C1 segment of cervical spinal cord (tissue), 14 donors: ENCODE measurements around the gene RANBP3L.

Experiments
- DNase-seq, 14 donors: peaks; one replicate each; lab custom pipeline; 2025; lab: John Stamatoyannopoulos, UW

RANBP3L gene

DNA sequence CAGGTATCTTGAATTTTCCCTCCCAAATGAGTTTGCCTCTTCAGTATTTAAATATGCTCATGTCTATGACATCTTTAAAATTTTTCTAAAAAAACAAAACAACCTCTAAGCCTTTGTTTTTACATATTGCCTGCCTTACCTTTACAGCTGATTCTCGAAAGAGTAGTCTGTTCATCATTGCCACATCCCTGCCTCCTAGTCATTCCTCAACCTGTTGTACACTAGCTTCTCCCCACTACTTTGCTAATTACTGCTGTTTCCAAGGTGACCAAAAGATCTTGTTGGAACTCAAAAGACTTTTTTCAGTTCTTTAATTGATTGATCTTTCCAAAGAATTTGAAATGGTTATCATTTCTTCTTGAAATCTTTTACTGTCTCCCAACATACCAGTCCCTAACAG, 58.0 kb downstream of the RANBP3L start:
- no peak for DNase-seq

DNA sequence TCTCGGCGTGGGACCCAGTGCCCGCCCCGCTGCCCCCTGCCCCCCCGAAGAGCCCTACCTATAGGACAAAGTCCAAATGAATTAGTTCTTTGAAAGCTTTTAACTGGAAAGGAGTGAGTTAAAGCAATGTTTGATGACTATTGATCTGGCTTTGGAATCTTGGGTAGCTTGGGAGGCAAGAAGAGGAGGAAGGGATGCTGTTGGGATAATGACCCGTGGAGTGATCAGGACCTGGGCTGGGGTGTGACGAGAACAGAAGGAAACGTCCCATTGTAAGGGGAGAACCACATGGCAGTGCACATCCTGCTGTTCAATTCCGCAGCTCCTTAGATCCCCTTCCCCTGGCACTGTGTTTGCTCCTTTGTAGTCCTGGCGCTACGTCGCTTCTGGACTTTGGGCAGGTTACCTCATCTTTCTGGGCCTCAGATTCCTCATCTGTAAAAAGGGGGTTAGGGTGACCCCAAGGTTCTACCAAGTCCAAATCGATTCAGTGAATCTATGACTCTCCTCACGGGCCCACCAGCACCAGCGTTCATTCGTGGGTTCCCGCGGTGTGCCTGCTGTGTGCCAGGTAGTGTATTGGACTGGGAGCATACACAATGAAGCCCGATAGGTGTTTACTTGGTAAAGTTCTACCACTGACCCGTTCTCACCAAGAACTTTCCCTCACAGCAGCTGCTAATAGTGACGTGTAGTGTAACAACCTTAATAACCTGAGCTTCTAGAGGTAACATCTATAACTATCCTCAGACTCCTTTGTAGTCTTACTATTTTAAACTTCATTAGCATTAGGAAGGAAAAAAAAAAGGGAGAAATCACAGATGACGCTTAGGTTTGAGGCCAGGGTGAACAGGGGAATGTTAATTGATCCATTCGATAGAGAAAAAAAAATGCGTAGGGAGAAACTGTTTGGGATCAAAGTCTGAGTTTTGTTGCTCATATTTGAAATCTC, 58.9 kb downstream of the RANBP3L start:
- DNase-seq, result peak in 5 of 14 donors; percentile 15 to 45 (median 33)

DNA sequence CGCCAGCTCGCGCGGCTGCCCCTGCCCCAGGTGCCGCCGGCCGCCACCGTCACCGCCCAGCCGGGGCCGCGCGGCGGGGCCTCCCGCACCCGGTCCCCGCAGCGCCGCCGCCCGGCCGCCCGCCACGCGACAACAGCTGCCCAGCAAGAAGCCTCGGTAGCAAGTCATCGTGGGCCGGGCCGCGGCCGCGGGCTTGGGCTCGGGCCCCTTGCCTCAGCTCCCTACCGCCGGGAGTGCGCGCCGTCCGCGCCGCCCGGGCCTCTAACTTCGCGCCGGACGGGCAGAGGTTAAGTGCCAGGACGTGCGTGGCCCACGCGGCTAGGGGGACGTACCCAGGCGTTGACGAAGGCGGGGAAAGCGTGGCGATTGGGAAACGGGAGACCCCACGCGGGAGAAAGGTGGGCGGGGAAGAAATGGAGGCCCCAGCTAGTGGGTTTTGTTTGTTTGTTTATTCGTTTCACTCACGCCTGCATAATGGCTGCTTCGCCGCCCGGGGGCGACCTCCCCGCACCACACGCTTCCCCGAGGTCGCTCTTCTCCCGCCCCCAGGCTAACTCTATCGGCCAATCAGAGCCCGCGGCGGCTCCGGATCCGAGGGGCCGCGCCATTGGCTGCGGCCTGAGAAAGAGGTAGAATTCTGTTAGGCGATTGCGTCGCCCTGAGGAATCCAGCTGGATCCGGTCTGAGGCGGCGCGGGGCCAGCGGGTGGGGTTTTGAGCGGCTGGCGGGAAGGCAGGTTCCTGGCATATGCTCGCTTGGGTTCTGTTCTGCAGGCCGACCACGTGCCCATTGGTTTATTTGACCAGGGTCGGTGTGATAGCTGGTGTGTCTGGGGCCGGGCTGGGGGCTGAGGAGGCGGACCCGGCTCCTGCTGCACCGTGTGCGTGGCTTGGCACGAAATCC, 59.8 kb downstream of the RANBP3L start, which contains the start of gene NADK2:
TSS of gene NADK2 (minus strand) at position 295 of the 903 bp plus-strand sequence. CDS start at position 168, 127 bp downstream.
- peak; percentile 82 to 100 (median 98) for DNase-seq

DNA sequence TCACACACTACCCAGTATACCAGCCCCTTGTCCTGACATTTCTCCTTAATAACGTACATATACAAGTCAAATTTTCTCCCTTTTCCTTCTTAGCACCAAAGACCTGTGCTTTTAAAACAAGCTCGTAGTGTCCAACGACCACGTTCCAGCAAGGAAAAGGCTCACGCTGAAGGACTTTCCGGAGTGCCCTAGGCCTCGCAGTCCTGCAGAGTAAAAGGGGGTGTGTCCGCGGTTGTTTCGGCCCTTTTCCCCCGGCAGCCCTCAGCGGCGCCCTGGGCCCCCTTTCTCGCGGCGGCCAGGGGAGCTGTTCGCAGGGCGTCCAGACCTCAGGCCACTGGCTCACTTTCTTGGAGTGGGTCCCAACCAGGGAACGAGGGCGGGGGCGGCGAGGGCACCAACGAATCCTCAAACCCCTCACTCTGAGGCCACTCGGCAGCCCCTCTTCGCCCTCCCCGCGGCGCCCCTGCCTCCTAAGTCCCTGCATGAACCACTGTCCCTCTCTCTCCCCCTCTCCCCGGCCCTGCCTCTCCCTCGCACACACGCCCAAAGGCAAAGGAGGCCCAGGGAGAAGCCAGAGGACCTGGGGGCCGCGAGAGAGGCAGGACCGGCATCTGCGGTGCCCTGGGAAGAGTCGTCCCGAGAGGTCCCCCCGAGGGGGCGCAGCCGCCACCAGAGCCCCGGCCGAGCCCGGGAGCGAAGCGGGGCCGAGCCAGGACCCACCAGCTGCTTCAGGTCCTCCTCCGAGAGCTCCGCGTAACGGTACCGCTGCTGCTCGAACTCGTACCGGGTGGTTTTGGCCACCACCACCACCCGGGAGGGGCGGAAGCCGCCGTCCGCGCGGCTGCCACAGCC, 60.7 kb downstream of the RANBP3L start:
- peak in 13 of 14 donors; percentile 27 to 85 (median 75) for DNase-seq

DNA sequence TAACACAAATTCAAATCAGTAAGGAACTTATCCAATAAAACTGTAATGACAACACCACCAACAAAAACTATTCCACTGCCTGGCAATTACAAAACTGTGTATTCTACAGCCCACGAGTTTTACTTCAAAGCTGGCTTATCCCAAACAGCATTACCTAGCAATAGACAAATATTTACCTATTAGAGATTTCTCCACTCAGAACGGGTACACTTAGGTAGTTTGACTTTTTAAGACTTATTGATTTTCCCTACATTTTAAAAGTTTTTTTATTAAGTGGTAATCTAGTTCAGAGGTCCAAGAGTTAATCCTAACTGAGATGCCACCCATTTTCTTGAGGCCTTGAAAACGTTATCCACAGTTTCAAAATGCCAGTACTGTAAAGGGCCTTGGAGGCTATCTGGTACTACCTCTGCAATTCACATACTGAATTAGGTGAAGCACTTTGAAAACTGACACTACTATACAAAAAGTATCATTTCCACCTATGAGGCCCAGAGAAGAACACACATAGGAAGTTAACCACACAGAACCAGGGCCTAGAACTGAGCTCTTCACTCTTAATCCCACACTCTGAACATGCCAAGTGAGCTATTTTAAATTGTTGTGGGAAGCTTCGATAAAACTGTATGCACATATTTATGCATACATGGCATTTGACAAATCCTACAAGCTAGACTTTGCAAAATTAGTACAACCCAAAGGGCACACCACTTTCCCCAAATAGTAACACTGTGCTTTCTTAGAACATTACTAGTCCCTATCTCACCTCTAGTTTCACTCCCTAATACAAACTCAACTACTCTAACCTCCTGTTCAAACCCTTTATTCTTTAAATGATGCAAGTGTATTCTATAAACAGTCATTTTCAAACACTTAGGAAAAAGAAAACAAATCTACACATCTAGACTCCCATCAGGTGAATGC, 62.1 kb downstream of the RANBP3L start:
- no peak for DNase-seq

DNA sequence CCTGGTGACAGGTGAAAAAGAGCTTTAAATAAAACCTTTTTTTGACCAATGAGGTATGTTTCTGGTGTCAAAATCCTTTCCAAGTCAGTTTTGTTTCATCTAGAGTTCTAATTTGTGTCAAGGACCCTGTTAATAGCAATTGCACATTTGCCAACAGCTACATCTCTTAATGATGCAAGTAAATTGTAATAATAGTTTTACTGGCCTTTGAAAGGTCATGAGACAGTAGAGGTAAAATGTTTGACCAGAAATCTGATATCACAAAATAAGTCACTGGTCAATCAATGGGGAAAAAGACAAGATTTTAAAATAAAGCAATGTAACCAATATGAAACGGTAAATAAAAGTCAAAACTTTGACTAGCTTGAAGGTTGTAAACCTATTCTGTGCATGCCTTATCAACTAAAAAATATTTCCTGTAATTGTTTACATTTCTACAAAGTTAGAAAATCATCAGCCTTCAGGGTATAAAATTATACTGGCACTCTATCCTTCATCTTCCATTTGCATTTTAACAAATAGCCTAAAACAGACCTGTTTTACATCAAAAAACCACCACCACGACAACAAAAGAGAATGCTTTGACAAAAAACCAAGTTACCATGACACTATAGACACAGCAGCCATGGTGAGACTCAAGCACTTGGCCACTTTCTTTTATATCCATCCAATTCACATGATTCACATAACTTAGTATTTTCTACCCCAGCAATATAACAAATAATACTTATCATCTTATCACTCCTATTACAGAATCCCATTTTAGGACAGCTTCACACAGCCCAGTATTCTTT, 63.0 kb downstream of the RANBP3L start:
- no peak for DNase-seq

DNA sequence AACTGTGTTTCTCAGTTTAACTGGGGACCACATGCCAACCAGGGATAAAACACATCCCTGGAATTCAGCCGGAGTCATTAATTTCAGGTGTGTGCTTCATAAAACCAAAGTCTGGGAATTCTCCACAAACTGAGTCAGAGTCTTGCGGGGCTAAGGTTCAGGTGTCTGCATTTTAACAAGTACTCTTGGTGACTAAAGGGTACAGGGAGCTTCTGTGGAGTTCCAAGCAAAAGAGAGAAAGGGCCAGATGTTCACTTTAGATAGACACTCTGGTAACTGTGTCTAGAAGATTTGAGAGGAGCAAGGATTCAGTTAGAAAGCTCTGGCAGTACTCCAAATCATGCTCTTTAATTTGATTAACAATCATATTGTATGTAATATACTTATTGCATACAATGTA, 64.0 kb downstream of the RANBP3L start:
- DNase-seq, result no peak

DNA sequence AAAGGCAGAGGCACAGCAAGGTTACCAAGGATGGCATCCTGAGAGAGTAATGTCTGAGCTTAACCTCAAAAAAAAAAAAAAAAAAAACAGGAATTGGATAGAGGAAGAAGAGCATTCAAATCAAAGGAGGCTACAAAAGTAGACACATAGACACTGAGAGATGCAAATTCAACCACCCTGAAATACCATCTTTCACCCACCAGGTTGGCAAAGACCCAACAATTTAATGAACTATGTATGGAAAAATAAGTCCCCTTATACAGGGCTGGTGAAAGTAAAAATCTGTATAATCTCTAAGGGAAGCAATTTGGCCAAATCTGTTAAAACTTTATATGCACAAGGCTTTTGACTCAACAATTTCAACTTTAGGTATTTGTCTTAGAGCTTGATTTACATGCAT, 64.9 kb downstream of the RANBP3L start:
- DNase-seq, result no peak

DNA sequence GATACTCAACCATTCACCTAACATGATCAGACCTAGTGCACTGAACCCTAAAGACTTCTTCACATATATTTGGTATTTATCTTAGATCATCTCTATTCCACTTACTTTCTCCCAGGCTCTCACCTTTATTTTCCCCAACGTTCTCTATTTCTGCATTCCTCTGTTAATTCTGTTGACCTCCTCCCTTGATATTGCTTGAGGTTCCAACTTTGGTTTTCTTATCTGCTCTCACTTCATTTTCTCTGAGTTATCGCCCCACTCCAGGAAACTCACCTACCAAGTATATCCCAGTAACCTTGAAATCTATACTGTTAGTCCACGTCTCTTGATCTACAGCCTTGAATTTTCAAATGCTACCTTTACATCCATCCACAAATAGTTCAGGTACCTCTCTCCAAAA, 69.2 kb downstream of the RANBP3L start:
- no peak for DNase-seq

DNA sequence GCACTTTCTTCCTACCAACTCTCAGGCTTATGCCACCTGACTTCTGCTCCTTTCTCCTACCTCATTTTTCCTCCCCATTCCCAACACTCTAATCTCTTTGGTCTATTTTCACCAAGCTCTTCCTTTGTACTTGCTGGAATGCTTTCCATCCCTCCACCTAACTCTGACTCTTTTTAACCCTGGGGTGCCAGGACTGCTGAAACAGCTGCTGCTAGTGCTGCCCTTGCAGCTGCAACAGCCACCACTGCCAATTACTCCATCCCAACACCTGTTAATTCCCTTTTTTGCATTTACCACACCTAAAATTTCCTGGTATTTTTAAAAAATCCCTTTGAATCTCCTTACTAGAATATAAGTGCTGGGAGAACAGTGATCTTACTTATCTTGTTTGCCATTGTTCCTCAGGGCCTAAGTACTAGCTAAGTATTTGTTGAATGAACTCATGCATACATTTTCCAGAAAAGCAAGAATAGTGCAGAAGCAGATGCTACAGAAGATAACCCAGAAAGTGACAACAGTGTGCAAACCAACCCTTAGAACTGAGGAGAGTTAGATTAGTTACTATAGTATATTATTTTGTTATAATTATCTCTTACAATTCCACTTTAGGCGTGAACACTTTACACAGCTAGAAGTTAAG, 71.4 kb downstream of the RANBP3L start:
- no peak for DNase-seq

DNA sequence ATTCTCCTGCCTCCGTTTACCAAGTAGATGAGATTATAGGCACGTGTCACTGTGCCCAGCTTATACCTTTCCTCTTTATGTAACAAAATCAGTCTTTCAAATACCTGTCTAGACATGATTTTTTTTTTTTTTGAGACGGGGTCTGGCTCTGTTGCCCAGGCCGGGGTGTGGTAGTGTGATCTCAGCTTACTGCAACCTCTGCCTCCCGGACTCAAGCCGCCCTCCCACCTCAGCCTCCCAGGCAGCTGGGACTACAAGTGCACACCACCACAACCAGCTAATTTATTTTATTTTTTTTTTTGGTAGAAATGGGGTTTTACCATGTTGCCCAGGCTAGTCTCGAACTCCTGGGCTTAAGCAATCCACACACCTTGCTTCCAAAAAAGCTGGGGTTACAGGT, 73.2 kb downstream of the RANBP3L start:
- DNase-seq, result no peak

DNA sequence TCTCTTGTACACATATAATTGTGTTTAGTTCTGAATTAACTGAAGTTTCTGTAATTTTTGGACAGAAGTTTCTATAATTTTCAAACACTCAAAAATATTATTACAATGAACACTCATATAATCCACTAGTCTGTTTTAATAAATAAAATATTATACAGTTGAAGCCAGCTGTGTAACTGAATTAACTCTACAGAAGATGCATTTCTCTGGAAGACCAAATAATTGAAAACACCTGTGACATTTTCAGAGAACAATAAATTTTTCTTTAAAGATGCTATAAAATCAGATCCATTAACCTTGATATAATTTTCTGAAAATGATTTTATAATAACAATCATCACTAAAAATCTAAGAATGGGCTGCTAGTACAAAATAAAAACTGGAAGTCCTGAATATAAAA, 74.7 kb downstream of the RANBP3L start:
- no peak for DNase-seq

DNA sequence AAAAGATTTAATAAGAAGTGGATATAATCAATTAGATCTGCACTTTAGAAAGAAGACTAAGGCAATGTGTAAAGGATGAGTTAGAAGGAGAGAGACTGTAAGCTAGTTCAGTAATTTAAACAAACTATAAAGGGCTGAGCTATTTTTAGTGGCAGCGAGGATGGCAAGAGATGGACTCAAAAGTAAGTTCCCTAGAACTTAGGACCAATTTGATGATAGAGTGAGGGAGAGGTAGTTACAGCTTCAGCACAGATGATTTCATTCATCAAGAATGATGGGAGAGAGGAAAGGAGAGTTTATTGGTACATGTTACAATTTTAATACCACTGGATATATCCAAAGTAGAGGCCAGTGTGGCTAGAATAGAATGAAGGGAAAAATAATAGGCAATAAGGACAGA, 79.1 kb downstream of the RANBP3L start:
- DNase-seq, result no peak

DNA sequence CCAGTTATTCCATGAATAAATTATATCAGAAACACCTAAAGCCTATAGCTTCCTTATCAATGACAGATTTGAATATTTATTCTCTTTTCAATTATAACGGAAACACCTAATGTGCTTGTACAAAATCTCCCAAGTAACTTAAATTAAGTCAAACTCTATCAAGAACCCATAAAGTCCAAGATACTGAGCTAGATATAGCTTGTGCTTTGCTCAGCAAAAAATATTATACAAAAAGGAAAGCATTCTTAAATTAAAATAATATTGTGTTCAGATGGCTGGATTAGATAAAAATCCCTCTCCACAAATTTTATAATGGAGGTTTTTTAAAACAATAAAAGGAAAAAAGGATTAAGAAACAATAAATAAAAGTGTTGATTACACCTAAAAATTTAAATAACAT, 83.7 kb downstream of the RANBP3L start:
- no peak for DNase-seq

DNA sequence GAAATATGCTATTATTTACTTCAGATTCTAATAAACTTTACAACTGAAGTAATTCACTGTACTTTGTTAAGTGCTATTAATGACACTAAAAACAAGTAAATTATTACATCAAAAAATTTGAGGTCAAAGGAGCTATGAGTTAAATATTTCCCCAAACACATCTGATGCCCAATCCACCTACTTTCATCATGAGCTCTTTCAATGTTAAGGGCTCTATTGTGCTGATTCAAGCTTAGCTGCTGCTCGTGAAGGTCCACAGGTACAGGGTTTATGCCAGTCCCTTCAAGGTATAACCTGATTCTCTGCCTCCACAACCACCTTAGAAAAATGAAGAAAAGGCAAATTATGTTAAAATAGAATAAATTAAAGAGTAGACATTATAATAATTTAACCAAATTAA, 84.1 kb downstream of the RANBP3L start:
- DNase-seq, result no peak

DNA sequence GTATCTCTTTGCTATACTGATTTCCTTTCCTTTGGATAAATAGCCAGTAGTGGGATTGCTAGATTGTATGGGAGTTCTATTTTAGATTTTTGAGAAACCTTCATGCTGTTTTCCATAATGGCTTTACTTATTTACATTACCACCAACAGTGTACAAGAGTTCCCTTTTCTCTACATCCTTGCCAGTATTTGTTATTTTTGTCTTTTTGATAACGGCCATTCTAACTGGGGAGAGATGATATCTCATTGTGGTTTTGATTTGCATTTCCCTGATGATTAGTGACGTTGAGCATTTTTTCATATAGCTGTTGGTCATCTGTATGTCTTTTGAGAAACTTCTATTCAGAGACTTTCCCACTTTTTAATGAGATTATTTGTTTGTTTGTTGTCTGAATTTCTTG, 85.8 kb downstream of the RANBP3L start:
- no peak for DNase-seq

DNA sequence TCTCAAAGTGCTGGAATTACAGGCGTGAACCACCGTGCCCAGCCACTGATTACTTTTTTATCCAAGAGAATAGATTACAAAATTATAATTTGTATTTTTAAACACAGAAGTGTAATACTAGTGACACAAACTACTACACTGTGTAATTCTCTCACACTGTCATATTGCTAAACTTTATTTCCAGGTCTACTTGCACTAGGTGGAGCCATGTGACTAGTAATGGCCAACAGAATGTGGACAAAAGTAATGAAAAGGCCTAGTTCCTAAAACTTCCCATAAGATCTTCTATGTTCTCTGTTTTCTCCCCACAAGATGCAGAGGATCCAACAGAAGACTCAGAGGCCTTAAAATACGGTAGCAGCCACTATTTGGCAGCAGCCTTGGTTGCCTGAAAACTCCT, 87.3 kb downstream of the RANBP3L start:
- no peak for DNase-seq

DNA sequence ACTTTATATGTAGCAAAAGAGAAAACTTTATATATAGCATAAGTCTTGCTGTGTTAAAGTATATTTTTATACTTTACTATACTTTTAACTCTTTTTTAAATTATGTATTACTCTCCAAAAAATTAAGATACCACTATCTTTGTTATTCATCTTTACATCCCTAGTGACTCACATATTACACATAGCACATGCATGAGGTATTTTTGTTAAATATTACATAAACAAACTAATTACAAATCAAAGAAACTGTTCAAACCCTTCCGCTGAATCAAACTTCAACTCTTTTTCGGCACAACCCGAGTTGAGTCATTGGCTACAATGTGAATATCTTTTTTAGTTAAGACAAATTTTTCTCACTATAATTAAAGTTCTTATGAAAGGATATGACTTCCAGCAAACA, 92.0 kb downstream of the RANBP3L start:
- no peak for DNase-seq

DNA sequence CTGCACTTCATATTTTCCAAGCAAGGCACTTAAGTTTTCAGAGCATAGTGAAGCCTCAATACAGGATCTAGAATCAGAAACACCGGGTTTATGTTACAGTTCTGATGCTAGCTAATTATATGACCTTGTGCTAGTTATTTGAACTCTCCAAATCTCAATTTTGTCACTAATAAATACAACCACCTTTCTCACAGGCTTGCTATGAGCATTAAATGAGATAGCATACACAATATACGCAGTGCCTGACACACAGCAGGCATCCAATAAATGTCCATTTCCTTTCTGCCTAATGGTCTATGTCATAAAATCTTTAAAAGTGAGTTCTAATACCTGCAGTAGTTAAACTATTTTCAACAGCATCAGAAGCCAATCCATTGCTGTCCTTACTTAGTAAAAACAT, 92.9 kb downstream of the RANBP3L start:
- DNase-seq, result no peak
